ENCODE measurements around the gene CACNA1H. TPM values are rescaled to one million over a fixed set of nuclear protein-coding genes. Genes with fewer than 3 reads are reported as not detected.

CACNA1H gene
- total and polyA plus RNA-seq, 2 of the 8 experiments (the other 6 are each of a cell fraction or from before 2014, with no cell fraction given): 14.0 to 28.7 TPM

- Histone ChIP-seq H4K5ac (ENCODE audit: insufficient read length, low read depth, low read length) (no peak overlapping the region), H2AK5ac (ENCODE audit: low read depth, low read length) (no peak overlapping the region), H2BK5ac (ENCODE audit: low read depth, low read length) (no peak overlapping the region), H3K23ac (ENCODE audit: insufficient read length) (no peak overlapping the region), H2BK12ac (ENCODE audit: low read depth, low read length) (no peak overlapping the region), H2BK120ac (replicated peaks; ENCODE audit: low read depth, low read length) (no peak overlapping the region), H3K27ac (ENCODE audit: low read depth, low read length) (no peak overlapping the region), H3K23me2 (ENCODE audit: low read depth, low read length) (peaks cover 4% of the 10 kb centered on the region; the same call in 1 of the 2 replicates), H3K9me3 (ENCODE audit: insufficient read depth in 2 of 2, low read depth in 1 of 2, low read length in 1 of 2) (no peaks in the 10 kb centered on the region), H2AFZ (ENCODE audit: low read length) (no peak overlapping the region), H3K4me1 (replicated peaks in 1 of 4; ENCODE audit: control insufficient read depth in 3 of 4, insufficient read depth in 4 of 4, low read length in 3 of 4) (peaks cover 0 to 12% (median 3%) of the 10 kb centered on the region in 4 experiments; a peak in 4 of 7 replicates), H4K8ac (ENCODE audit: extremely low read depth, insufficient read depth, low read length) (no peak overlapping the region), H3K4me3 (ENCODE audit: extremely low read depth in 1 of 4, insufficient read depth in 2 of 4, low read depth in 3 of 4, low read length in 4 of 4) (no peak overlapping the region), H3K36me3 (ENCODE audit: control insufficient read depth in 2 of 4, insufficient read depth in 4 of 4, low read length in 3 of 4) (no peaks in the 10 kb centered on the region), H3K27me3 (replicated peaks in 1 of 4; ENCODE audit: control insufficient read depth in 3 of 4, extremely low read depth in 1 of 4, insufficient read depth in 3 of 4, low read length in 3 of 4) (peaks cover 0 to 12% (median 5%) of the 10 kb centered on the region in 4 experiments; a peak in 5 of 7 replicates), H3K14ac (ENCODE audit: insufficient read length) (no peak overlapping the region), H3K4ac (replicated peaks; ENCODE audit: insufficient read length, low read depth, low read length) (no peak overlapping the region), H4K20me1 (replicated peaks in 1 of 2; ENCODE audit: control insufficient read depth in 1 of 2, insufficient read depth in 2 of 2, low read length in 2 of 2) (peaks cover 0 to 1% of the 10 kb centered on the region in 2 experiments), H3K4me2 (ENCODE audit: insufficient read depth in 1 of 2, low read depth in 2 of 2, low read length in 2 of 2) (peak overlapping the region in 1 of 2 experiments; percentile 33; a peak in 2 of 4 replicates), H2BK20ac (ENCODE audit: low read length) (no peak overlapping the region), H3K56ac (replicated peaks; ENCODE audit: insufficient read length, low read depth, low read length) (no peak overlapping the region), H2BK15ac (ENCODE audit: low read length) (no peak overlapping the region), H3K79me1 (ENCODE audit: low read depth, low read length) (no peaks in the 10 kb centered on the region), H4K91ac (replicated peaks; ENCODE audit: insufficient read length, low read length) (no peak overlapping the region), H3K9ac (replicated peaks in 1 of 4; ENCODE audit: extremely low read depth in 1 of 4, low read depth in 3 of 4, low read length in 3 of 4) (no peak overlapping the region), H3K18ac (ENCODE audit: extremely low read depth, low read length) (no peak overlapping the region), H3K79me2 (ENCODE audit: control insufficient read depth in 1 of 2, insufficient read depth in 2 of 2, low read length in 2 of 2) (no peaks in the 10 kb centered on the region)
- ChIA-PET CTCF (ENCODE audit: partially characterized antibody) (interaction anchor here (0.6 to 1.5 kb wide), 6 partner anchors 21 to 199 kb away, joined by 3 to 6 read pairs (median 3); no protein-coding TSS in a partner anchor), POLR2A (ENCODE audit: partially characterized antibody) (no interaction called here)
- DNase-seq (ENCODE audit: low read depth in 1 of 2, low spot score in 2 of 2): peak in 1 of 2 experiments; percentile 91
- WGBS, 2 experiments (ENCODE audit: extremely low coverage in 1 of 2, insufficient coverage in 1 of 2, insufficient read length in 1 of 2, insufficient replicate concordance in 2 of 2, low coverage in 1 of 2, low lambda C conversion rate in 2 of 2, missing lambda C conversion rate in 1 of 2): 45% methylated on average over 21 of the region's 26 CpGs; no CpG with 5 or more reads in 1 of the 2 experiments
- FAIRE-seq: no peak
- peak; percentile 94 for TF ChIP-seq USF2 (IDR thresholded peaks at IDR 0.05; ENCODE audit: low read length)
- no peak for TF ChIP-seq BACH1 (IDR thresholded peaks at IDR 0.05; ENCODE audit: low read length)
- TF ChIP-seq KDM5A (IDR thresholded peaks at IDR 0.05; ENCODE audit: low read length): no peak
- 0 out of 4 replicates have a peak, but pooled peaks of 1 of the 2 experiments have one; percentile 31 for TF ChIP-seq SIN3A (conservative IDR thresholded peaks at IDR 0.05 in 1 of 2, IDR thresholded peaks at IDR 0.05 in 1 of 2; ENCODE audit: low read depth in 1 of 2, low read length in 2 of 2)
- TF ChIP-seq TEAD4 (IDR thresholded peaks at IDR 0.05; ENCODE audit: low read depth, low read length): 0 out of 2 replicates have a peak, but pooled peaks have one; percentile 30
- TF ChIP-seq RBBP5 (IDR thresholded peaks at IDR 0.05; ENCODE audit: borderline replicate concordance, low read depth, low read length): no peak
- TF ChIP-seq RAD21 (IDR thresholded peaks at IDR 0.05 in 1 of 2, conservative IDR thresholded peaks at IDR 0.05 in 1 of 2; ENCODE audit: low read depth in 2 of 2, low read length in 2 of 2): peak; percentile 95 to 97
- no peak for TF ChIP-seq HDAC2 (IDR thresholded peaks at IDR 0.05; ENCODE audit: borderline replicate concordance in 1 of 2, low read depth in 2 of 2, low read length in 2 of 2)
Measured at GRCh38 chr16:1105888-1106620, 46.9 kb upstream of the CACNA1H start.
